Measurements from ENCODE around the gene PLAA.

- TF ChIP-seq EP300 (IDR thresholded peaks at IDR 0.05; ENCODE audit: low read depth): no peak
- TF ChIP-seq, protein P1, sequence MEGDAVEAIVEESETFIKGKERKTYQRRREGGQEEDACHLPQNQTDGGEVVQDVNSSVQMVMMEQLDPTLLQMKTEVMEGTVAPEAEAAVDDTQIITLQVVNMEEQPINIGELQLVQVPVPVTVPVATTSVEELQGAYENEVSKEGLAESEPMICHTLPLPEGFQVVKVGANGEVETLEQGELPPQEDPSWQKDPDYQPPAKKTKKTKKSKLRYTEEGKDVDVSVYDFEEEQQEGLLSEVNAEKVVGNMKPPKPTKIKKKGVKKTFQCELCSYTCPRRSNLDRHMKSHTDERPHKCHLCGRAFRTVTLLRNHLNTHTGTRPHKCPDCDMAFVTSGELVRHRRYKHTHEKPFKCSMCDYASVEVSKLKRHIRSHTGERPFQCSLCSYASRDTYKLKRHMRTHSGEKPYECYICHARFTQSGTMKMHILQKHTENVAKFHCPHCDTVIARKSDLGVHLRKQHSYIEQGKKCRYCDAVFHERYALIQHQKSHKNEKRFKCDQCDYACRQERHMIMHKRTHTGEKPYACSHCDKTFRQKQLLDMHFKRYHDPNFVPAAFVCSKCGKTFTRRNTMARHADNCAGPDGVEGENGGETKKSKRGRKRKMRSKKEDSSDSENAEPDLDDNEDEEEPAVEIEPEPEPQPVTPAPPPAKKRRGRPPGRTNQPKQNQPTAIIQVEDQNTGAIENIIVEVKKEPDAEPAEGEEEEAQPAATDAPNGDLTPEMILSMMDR (IDR thresholded peaks at IDR 0.05): no peak
These were observed 11.2 kb downstream of the PLAA start for GRCh38 chr9:26935847-26936246.

Measured in transverse colon (tissue), 3 donors.